ENCODE measurements around the gene RPL26. TPM values are rescaled to one million over a fixed set of nuclear protein-coding genes. Genes with fewer than 3 reads are reported as not detected.

Gene RPL26
- total RNA-seq (2014; rRNA removed), result 2,622 and 3,054 TPM in 2 replicates
- 2,550 TPM for polyA plus RNA-seq (2012)

DNA sequence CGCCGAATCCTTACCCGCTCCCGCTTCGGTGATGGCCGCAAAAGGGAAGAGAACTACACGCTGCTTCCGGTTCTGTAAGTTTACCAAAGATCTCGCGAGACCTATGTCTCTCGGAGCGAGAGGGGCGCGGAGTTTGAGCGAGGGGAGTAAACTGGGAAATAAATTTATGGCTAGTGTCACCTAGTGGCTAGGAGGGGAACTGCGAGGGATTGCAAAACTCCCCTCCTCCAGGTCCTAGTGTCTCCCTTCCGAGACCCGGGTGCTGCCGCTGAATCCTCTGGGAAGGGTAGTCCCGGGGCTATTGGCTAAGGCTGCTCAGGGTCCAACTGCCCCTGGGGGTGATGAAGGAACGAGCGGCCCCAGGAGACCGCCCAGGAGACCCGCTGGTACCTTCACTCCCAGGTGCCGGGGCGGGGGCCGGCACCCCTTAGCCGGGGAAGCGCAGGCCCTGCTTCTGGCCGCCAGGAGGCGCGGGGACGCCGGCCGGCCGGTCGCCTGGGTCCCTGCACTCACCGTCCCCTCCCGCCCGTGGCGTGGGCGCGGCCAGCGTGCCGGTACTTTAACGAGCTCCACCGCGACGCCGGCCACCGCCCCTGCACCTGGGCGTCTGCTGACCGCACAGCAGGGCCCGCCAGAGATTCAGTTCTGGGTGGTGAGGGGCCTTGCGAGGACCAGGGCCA lies at the start of gene RPL26:
Gene RPL26 (minus strand): TSS at position 51 of the 680 bp plus-strand sequence. CDS start 883 bp downstream, outside the sequence.
- peak; percentile 99 for DNase-seq (ENCODE audit: low read depth)

DNA sequence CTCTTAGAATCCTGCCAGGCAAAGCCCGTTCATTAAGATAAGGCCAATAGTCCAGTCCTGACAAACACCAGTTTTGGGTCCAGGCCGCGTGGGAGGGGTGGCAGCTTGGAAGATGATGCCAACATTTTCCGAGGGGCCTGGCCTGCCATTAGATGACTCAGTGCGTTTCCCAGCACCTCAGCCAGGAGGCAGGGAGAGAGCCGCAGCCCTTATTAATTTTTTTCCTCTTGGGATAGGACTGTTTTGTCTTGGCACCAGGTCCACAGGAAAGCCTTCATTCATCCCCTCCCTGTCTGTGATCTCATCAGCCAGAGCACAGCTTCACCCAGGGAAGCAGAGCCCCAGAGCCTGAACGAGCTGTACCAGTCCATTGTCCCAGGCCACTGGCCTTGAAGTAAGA lies 48.0 kb upstream of the RPL26 start:
- peak; percentile 29 for DNase-seq (ENCODE audit: low read depth)

DNA sequence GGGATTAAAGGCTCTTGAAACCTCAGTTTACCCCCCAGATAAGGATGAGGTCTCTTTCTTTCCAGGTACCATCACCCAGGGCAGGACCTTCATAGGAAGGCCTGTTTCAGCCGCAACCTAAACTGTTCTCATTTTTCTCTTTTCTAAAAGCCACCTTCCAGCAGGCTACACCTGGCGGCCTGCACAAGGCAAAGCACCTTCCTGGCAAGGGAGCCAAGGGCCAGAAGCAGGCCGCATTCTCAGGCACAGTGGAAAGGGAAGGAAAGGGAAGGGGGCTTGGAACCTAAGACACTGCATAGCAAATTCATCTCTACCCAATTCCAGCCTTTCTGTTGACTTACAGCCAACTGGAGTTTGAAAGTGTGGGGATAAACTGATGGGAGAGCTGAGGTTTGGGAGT lies 43.8 kb upstream of the RPL26 start:
- DNase-seq (ENCODE audit: low read depth), result no peak

DNA sequence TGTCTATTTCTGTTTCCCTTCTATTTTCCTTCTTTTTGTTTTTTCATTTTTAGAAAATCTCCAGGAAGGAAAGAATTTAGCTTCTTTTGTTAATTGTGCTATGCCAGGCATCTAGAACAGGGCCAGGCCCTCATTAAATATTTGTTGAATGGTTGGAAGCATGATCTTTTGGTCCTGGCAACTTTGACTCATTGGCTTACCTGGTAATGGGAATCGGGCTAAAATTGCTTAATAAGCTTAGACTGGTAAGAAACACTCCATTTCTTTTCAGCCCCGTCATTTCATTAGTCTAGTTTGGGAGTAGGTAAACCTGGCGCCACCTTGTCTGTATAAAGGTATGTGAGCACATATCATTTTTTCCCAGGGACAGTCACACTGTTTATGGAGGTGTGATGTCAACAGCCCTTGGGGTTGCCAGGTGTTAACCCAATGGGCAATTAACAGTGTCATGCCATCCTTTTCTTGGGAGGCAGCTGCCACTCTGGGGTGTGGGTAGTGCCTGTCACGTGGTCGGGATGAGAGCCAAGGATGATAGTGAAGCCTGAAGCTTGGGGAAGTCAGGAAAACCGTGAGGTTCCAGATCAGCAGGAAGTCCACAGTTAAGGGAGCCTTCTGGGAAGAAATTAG lies 43.2 kb upstream of the RPL26 start:
- no peak for DNase-seq (ENCODE audit: low read depth)

DNA sequence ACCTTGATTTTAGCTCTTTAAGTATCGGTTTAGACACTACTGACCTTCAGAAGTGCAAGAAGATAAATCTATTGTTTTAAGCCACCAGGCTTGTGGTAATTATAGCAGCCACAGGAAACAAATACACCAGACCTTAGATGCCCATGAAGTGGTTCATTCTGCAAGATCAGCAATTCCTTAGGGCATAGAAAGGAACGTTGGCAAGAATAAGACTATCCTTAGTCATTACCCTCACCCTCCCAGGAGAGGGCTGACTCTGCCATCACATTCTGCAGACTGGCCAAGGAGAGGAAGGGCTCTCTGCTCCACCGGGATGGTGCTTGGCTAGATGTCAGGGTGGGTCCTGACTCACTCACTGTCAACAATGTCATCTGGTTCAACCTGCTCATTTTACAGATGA lies 38.6 kb upstream of the RPL26 start:
- DNase-seq (ENCODE audit: low read depth), result peak; percentile 59

DNA sequence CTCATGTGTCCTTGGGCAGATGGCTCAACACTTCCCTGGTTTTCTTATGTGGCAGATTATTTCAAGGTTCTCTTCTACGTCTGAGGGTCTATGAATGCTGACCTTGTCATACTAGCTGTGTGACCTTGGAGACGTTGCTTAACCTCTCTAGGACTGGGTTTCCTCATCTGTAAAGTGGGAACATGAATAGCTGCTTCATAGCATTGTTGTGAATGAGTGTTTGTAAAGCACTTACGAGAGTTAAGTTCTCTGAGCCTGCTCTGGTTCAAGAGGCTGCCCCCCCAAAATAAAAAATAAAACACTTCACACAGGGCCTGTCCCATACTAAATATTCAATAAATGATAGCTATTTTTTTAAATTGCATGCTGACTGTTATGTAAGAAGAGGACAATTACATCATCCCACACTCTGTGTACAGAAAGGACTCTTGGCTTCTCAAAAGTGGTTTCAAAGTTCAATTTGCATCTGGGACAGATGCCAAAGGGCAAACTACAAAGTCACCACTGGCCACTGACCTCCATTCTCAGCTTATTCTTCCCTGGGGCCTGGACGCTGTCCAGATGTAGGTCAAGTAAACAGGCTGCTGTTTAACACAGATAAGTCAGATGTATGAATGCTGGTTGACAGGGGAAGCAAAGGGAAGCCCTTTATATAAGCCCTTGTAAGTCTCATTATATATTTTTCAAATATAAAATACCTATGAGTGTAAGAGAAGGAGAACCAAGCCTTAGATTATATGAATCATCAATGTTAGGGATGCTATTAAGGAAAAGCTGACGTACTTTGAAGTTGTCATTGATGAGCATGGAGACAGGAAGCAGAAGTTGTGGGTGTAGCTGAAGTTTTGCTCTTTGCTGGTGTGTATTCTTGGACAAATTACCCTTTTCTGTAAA lies 37.3 kb upstream of the RPL26 start:
- peak; percentile 87 for DNase-seq (ENCODE audit: low read depth)

DNA sequence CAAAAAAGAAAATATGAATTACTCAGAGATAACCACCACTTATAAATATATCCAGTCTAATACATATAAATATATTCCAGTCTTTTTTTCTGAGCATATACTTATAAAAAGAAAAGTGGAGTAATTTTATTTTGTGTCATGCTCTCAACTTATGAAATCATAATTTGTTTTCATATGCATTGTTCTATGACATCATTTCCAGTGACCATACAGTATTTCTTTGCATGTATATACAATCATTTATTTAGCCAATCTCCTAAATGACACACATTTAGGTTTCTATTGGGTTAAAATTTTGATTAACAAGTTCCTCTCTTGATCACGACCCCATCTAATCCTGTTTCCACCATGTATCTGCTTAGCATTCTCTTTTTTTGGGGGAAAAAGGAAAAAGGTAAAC lies 36.3 kb upstream of the RPL26 start:
- no peak for DNase-seq (ENCODE audit: low read depth)

DNA sequence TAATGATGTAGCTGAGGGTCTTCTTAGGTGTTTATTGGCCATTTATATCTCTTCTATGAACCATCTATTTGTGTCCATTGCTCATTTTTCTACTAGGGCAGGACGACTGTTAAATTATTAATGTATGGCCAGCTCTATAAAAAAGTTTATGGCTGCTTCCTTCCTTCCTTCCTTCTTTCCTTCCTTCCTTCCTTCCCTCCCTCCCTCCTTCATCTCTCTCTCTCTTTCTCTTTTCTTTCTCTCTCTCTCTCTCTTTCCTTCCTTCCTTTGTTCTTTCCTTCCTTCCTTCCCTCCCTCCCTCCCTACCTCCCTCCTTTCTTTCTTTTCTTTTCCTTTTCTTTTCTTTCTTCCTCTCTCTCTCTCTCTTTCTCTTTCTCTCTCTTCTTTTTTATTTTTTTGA lies 35.5 kb upstream of the RPL26 start:
- DNase-seq (ENCODE audit: low read depth), result no peak

DNA sequence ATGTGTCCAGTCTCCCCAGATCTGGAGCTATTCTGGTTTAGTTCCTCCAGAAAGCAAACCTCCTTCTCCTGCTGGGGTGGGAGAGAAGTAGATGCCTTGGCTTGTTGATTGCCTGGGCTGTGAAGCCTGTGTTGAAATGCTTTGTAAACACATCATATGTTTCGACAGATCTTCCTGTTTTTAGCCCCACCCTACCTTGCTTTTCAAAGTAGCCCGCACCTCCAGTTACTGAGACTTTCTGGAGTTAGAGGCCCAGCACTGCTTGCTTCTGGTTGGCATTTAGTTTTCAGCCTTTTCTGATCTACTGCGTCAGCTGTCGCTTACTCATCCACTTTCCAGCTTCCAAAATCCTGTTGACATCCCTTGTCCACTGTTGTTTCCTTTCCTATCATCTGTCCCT lies 34.8 kb upstream of the RPL26 start:
- DNase-seq (ENCODE audit: low read depth), result peak; percentile 60

DNA sequence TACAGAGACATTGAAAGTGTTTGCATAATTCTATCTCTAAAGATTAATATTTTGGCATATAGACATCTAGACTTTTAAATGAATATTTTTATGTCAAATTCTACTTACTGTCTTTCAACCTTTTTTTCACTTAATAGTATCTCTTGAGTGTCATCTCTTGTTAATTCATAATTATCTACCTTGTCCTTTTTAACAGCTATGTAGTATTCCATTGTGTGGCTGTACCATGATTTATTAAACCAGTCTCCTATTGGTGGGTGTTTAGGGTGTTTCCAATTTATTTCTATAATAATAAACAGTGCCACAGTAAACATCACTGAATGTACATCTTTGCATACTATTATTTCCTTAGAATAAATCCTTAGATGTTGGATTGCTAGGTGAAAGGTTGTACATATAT lies 30.9 kb upstream of the RPL26 start:
- no peak for DNase-seq (ENCODE audit: low read depth)

DNA sequence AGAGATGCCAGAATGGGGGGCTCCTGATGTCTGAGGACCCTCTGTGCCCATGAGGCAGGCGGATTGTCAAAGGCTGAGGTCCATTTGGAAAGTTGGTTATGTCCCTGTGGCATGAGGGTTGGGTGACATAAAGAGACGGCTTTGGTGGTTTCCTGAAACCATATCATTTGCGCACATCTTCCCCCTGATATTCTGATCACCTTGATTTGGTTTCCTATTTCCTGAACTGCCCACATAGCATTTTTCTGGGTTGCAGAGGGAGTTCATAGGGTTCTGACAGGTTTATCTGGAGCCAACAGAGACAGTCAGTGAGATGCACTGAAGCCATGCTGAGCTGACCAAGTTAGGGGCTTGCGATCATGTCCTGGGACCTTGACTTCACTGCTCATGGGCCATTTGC lies 30.3 kb upstream of the RPL26 start:
- no peak for DNase-seq (ENCODE audit: low read depth)

DNA sequence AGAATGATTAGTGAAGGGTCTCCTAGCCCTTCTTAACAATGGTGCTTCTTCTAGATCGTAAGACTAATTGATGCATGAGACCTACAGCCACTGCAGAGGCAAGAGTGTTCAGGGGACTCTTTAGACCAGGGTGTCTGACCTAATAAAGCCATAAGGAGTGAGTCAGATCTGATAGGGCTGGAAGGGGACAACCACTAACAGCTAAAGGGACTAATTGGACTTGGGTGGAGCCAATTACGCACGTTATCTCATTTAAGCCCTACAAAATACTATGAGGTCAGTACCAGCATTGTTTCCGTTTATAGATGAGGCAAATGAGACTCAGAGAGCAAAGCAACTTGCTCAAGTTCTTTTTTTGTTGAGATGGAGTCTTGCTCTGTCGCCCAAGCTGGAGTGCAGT lies 29.1 kb upstream of the RPL26 start:
- no peak for DNase-seq (ENCODE audit: low read depth)

DNA sequence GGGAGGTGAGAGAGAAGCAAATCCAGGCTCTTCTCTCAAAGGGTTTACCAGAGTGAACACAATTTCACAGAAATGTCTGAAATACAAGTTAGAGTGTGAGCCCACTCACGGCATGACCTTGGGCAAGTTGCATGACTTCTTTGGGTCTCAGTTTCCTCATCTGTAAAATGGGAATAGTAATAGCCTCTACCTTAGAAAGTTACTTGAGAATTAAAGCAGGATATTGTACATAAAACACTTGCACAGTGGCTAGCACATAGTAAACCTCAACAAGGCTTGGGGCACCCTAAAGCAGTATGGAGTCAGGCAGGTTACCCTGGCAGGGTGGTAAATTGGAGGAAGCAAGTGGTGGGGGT lies 27.9 kb upstream of the RPL26 start:
- no peak for DNase-seq (ENCODE audit: low read depth)

DNA sequence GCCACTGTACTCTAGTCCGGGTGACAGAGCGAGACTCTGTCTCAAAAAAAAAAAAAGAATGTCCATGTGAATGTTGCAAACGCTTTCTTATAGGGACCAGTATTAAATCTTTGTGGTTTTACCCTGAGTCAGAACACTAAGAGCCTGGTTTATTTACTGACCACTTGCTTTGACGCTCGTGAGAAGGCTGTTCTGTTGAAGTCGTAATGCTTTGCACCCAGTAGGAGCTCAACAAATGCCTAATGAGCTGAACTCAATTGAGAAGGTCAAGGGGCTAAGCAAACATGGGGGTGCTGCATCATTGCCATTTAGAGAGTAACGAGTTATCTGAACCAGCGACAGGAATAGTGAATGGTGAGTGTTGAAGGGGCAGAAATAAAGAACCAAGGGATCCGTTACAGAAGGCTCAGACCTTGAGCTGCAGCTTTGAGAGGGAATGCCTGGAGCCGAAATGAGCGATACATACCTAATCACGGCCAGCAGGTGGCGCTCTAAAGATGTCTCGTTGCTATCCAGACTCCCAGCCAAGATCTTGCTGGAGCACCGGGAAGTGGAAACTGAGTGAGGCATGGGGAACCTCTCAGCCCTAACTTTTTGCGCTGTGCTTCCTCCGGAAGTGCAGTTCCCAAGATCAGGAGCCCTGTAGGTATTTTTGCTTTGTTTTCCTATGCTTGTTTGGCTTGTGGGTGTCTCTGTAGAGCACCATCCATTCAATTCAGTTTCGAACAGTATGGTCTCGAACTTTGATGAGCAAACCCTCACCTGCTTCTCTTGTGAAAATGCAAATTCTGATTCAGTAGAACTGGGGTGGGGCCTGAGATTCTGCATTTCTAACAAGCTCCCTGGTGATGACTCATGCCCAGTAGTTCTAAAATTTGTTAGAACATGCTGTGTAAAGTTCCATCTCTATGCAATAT lies 27.2 kb upstream of the RPL26 start:
- peak; percentile 84 for DNase-seq (ENCODE audit: low read depth)

DNA sequence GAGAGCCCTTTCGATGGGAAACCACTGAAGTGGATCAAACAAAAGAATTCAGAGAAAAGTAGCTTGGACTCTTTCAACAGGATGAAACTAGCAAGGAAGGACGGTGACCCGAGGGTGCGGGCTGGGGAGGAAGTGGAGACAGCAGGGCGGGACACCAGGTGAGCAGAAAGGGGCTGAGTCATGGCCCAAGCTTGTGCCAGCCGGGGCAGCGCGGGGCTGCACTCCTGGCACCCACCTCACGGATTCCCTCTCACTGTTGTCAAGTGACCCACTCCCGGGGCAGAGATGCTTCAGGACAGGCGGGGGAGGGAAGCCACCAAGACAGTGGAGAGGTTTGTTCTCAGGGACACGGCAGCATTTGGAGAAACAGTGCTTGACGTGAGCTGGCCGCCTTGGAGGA lies 25.4 kb upstream of the RPL26 start:
- DNase-seq (ENCODE audit: low read depth), result no peak

DNA sequence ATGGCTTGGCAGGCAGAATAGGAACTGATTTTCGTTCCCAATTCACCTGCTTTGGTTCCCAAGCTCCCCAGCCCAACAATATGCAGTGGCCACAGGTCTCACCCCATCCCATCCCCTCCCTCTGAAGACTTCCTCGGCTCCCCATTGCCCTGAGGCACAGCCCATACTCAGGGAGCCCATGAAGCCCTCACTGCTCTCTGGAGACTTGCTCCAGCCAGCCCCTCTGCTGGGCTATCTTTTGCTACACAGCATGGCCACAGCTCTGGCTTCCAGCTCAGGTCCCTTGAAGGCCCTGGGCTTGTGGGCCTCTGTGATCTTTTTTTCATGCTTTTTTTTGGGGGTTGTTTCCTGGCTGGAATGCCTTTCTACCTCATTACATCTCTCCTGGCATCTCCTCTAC lies 23.2 kb upstream of the RPL26 start:
- no peak for DNase-seq (ENCODE audit: low read depth)

DNA sequence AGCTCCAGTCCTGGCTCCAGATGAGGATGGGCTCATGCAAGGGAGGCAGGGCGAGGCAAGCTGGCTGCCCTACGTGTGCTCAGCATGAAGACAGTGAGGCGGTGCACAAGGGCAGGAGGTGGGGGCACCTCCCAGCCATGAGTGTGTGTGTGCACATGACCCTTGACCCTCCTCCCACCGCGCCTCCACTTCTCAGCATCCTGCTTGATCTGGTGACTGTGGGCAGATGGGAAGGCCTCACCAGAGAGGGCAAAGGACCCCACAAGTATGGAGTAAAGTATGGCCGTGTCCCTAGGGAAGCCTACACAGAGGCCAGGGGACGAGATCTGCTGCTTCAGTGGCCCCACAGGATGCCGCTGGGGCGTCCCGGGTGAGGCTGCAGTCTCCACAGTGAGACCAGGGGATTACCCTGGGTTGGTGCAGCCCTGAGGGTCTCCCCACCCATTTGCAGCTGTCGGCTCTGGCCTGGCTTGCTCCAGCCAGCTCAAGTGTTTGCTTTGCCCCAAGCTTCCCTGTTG lies 22.6 kb upstream of the RPL26 start:
- no peak for DNase-seq (ENCODE audit: low read depth)

DNA sequence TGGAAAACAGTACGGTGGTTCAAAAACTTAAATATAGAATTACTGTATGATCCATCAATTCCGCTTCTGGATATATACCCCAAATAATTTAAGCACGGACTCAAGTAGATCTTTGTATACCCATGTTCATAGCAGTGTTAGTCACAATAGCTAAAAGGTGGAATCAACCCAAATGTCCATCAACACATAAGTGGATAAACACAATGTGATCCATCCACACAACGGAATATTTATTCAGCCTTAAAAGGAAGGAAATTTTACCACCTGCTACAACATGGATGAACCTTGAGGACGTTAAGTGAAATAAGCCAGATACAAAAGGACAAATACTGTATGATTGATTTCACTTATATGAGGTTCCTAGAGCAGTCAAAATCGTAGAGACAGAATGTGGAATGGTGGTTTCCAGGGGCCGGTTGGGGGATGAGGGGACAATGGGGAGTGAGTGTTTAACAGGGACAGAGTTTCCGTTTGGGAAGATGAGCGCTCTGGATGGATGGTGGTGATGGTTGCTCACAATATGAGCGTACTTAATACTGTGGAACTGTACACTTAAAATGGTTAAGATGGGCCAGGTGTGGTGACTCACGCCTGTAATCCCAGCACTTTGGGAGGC lies 20.0 kb upstream of the RPL26 start:
- no peak for DNase-seq (ENCODE audit: low read depth)

DNA sequence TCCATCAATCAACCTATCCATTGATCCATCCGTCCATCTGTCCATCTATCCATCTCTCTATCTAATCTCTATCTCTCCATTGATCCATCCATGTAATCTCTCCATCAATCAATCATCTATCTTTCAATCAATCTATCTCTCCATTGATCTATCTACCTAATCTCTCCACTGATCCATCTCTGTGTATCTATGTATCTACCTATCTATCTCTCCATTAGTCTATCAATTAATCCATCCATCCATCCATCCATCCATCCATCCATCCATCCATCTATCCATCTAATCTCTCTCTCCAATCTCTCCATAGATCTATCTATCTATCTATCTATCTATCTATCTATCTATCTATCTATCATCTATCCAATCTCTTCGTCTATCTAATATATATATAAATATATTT lies 18.1 kb upstream of the RPL26 start:
- no peak for DNase-seq (ENCODE audit: low read depth)

DNA sequence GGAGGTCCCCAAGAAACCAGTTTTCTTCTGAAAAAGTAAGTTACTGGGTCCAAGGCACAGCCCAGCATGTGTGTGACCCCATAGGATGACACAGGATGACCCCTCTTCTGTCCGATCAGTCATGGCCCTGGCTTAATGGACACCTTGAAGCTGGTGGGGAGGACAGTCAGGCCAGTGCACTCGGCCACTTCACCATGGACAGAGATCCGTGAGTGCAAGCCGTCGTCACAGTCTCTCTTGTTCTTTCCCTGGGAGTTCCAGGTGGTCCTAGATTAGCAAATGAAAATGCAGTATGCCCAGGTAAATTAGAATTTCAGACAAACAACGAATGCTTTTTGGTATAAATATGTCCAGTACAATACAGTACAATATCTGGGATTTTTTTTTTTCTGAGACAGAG lies 16.0 kb upstream of the RPL26 start:
- DNase-seq (ENCODE audit: low read depth), result no peak

DNA sequence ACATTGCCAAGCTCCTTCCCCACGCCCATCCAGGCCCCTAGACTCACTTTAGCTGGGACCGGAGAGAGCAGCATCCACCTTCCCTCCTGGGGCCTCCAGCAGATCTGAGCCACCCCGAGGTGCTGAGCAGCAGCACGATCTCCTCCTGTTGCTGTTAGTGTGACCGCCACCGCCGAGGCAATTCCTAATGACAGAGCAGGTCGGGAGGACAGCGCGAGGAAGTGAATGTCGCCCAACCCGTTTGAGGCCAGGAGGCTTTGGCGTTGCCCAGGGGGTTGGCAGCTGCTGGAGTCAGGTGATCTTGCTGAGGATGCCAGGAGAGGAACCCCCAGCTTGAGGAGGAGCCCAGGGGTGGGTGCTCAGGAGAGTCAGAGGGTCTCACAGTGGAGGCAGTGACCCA lies 14.6 kb upstream of the RPL26 start, which contains the start of gene RNF222:
Gene RNF222 (minus strand): TSS at position 192 of the 400 bp plus-strand sequence. CDS start 4,366 bp downstream, outside the sequence.
- no peak for DNase-seq (ENCODE audit: low read depth)
